Thyroid gland (tissue), 4 donors: ENCODE results near the gene PRSS50.

Experiments
- CTCF ChIP-seq, 6 experiments: fragments of 200-600 bp in 3 of 6; fragments of 450-650 bp in 3 of 6; sonication (generic) in 3 of 6; IDR thresholded peaks; one replicate each; pipeline ENCODE4 v1.5.1; 2016 to 2019; ENCODE audit warnings: antibody characterized with exemption in 6 of 6, mild to moderate bottlenecking in 2 of 6, inconsistent platforms in 1 of 6, moderate library complexity in 1 of 6
- POLR2A ChIP-seq, 2 donors: fragments of 450-650 bp; IDR thresholded peaks; one replicate each; pipeline ENCODE4 v1.6.1; 2017; ENCODE audit warnings: antibody characterized with exemption in 2 of 2, mild to moderate bottlenecking in 2 of 2, moderate library complexity in 1 of 2

DNA sequence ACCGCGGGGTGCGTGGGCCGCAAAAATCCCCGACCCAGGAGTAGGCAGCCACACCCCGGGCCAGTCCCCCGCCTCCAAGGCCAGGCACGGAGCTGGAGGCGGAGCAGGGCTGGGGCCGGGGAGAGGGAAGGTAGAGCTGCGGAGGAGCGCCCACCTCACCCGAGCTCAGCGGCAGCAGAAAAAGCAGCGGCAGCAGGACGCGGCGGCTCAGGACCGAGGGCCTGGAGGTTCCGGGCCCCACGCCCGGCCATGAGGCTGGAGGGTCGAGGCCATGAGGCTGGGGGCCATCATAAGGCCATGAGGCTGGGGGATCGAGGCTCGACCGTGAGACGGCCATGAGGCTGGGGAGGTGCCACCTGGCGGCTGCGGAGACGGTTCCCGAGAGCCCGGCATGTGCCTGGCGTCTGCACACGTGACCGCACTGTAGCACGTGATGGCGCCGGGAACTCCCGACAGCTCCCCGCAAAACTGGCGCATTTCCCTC is 32.9 kb upstream of the PRSS50 start:
- no peak for TF ChIP-seq CTCF (IDR thresholded peaks at IDR 0.05)
- no peak for TF ChIP-seq POLR2A (IDR thresholded peaks at IDR 0.05)
